ENCODE data around the gene NTF3.
"Not testable (repeated sequence)": the region's sequence is repeated elsewhere in the genome, so short reads cannot be mapped to it uniquely, and the experiment has no call there.

NTF3 gene

DNA sequence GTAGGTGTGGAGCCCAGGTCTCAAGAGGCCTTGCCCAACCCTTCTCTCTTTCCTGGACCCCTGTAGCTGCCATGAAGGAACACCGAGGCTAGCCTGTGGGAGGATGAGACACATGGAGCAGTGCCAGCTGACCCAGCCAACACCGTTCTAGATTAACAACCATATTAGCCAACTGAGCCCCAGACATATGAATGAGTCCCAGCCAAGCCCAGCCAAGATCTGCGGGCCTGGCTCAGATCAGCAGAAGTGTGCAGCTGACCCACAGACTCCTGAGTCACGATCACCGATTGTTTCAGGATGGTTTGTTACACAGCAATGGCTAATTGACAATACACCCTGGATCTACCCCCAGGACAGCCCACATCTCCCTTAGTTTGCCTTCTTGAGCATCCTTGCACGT, 82.1 kb downstream of the NTF3 start:
- no peak for DNase-seq

DNA sequence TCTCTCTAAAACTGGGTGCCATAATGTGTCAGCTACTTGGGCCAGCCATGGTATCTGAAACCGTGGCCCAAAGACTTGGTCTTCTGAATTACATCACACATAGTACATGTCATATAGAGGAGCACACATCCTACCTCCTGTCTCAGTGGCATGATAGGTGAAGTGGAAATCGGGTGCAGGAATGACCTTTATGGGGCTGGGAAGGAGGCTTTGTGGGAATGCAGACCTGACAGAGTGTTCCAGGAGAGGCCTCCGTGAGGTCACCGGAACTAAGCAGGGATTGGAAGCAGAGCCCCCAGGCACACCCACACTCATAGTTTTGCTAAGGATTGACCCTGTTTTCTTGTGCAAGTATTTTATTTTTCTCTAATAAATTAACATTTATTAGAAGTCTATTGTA, 82.6 kb downstream of the NTF3 start:
- no peak for DNase-seq

DNA sequence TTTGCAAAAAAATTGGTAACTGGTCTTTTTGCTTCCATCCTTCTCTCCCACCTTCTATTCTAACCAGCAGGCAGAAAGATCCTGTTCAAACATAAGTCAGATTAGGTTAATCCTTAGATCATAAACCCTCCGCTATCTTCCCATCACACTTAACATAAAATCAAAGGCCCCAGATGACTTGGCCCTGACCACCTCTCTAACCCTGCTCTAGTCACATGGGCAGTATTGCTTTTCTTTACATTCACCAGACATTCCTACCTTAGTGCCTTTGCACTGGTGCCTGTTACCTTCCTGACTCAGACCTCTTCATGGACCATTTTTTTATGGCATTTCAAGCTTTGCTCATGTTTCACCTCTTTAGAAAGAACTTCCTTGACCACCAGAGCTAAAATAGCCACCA, 83.5 kb downstream of the NTF3 start:
- no peak for DNase-seq

DNA sequence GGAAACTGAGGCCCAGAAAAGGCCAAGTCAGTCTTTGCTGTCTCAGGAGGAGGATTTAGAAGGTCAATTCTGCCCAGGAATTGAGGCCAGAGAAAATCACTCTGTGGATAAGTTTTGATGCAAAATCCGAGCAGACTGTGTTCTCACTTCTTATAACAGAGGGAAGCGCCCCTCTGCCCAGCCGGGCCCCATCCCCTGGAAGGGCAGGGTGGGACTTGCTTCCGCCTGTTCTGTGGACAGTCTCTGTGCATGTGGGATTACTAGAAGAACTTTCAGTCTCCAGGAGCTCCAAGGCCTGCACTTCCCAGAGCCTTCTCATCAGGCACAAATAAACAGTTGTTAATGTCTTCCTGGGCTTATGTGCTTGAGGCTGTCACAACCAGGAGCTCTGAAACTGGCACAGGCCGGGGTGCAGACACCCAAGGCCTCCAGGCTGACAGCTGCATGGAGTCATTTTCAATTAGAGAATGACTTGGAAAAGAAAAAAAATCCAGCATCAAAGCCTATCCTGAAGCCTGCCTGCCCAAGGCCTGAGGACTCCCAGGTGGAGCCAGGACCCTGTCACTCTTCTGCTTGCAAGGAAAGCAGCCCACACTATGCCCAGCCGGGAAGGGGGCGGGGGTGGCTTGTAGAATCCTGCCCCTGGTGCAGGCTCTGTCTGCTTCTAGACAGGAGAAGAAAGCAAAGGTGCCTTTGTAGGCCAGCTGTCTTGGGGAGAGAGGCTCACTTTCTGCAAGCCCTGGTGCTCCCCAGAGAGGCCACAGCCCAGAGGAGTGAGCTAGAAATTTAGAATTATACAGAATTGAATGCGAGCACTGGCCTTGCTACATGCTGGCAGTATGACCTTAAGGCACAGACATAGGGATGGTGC, 84.7 kb downstream of the NTF3 start:
- DNase-seq: no peak

DNA sequence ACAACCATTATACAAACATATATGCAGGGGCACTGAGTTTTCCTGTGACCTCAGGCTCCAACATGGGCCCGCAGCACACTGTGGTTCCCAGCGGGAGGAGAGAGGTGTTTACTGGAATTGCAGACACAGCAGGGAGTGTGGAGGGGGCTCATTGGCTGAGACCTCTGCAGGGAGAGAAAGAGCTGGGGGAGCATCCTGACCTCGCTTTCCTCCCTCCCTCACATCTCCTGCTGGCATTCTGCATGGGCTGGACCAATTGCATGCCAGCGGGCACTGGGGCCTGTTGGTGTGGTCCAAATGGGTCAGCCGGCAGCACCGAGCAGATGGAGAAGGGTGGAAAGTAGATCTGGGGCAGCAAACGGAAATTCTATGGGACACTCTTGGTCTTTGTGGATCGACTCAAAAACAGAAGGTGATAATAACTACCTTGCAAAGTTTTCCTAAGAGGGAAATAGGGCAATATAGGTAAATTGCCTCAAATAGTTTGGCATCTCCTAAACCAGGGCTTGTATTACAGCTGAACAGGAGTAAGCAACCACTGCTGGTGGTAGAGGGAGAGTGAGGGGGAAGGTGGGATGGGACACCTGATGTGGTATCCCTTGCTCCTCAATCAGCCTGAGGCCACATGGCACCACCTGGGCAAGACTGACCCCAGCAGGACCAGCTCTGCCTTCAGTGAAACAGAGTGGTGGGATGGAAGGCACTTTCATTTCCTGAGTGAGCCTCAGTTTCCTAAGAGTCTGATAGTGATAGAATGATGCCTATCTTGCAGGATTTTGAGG, 86.9 kb downstream of the NTF3 start:
- no peak for DNase-seq

DNA sequence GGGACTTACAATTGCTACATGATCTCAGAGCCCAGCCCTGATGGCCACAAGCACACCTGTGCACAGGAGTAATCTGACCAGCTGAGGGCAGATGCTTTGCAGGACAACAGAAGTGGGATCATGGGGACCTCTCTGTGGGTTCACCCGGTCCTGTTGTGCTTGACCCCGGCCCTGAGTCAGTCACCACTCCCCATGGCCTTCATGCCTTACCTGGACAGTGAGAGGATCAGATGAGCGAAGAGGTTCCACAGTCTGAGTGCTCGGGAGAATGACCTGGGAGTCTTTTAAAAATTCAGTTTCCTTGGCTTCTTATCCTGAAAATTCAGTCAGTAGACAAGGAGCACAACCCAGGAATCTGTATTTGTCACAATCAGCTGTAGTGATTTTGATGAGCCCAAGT, 88.1 kb downstream of the NTF3 start:
- DNase-seq: no peak

DNA sequence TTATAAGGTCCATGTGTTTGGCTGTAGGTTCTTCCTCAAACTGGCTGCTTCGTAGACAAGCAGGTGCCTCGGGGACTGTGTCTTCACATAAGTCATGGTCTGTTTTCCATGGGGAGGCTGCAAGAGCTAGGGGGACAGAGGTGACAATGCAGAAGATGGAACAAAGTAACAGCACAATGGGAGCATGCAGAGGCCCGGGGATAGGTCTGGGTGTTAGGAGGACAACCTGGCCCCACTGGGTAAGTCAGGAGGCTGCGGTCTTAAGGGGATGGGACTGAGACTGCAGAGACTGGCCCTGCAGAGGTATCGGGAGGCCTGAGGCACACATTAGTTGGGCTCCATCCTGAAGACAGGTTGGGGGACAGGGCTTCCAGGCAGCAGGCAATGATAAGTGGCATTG, 88.9 kb downstream of the NTF3 start:
- DNase-seq: no peak

DNA sequence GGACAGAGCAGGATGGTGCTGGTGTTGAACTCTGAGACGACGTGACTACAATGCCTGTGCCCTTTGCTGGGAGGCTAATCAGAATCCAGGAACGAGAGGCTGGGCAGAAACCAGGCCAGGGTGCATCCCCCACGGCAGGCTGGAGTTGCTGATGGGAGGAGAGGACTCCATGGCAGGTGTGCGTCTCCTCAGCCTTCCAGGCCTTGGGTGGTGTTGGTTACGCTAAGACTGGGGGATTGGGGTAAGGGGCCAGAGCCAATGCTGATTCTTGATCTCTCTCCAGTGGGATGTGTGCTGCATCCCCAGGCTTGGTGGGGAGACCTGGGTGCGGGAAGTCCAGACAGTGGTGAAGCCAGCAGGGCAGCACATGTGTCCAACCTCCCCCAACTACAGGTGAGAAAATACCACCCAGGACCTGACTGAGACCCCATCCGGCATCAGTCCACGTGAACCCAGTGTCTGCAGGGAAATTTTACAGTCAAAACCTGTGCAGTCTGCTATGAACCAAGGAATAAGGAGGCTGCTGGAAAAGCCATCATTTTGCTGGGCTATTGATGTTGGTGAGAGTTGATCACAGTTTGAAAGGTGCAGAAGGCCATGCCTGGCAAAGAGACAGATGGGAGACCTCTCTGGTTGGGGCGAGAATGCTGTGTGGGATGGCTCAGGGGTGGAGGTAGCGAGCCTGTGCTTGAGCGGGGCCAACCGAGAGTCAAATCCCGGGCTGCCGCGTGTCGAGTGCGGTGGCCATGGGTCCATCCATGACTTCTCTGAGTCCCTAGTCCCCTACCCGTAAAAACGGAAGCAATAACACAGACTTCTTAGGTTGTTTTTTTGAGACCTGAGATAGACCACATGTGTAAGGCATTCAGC, 89.8 kb downstream of the NTF3 start:
- DNase-seq: no peak

DNA sequence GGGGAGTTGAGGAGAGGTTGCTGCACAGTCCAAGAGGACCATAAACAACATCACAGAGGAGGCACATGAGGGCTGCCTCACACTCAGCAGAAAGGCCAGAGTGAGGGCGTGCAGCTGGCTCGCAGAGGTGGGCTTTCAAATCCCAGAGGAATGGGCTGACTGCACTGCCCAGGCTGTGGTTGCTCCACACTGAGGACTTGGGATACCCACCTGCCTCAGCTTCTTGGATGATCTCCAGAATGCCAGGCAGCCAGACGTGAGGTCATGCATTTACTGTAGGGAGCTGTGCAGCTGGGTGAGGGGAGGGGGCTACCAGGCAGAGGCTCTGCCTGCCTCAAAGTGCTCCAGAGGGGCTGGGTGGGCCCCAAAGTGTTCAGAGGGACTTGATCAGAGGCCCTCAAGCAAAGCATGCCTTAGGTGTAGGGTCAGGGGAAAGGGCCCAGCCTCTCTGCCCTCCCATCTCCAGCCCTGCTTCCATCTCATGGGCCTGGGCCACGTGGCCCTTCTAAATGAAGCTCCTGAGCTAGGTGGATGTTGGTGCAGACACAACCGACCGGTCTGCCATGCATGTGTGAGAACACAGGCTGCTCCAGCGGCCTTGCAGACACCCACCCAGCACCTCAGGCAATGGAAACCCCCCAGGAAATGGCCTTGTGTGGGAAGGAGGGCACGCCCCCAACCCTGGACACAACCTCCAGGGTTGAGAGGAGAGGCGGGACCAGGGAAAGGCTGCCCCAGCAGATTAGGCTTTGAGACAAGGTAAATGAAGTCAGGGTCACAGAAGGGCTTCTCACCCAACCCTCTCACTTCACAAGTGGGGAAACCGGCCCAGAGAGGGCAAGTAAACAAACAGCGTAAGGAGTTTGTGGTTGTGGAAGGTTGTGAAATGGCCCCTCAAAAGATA, 90.8 kb downstream of the NTF3 start:
- no peak for DNase-seq

DNA sequence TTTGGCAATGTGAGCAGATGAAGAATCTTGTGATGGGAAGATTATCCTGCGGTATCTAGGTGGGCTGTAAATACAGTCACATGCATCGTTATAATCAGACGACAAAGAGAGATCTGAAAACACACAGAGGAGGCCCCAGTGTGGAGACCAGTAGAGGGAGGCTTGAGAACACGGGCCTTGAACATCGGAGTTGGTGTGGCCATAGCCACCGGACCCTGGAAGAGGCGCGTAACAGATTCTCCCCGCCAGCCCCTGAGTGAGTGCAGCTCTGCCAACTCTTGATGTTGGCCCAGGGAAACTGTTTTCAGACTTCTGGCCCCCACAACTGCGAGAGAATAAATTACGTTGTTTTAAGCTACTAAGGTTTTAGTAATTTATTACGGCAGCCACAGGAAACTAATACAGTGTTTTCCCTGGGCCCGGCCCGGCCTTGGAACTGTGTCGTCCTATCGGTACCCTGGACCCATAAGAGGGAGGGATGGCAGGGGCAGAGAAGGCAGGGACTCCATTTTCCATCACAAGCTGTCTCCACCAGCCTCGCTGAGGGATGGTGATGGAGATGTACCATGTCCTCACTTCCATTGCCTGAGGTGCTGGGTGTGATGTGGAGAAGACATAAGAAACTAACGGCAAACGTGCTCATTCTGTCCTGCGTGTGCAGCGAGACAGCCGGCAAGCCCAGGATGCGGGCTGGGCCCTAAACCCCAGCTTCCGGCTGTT, 91.6 kb downstream of the NTF3 start:
- no peak for DNase-seq

DNA sequence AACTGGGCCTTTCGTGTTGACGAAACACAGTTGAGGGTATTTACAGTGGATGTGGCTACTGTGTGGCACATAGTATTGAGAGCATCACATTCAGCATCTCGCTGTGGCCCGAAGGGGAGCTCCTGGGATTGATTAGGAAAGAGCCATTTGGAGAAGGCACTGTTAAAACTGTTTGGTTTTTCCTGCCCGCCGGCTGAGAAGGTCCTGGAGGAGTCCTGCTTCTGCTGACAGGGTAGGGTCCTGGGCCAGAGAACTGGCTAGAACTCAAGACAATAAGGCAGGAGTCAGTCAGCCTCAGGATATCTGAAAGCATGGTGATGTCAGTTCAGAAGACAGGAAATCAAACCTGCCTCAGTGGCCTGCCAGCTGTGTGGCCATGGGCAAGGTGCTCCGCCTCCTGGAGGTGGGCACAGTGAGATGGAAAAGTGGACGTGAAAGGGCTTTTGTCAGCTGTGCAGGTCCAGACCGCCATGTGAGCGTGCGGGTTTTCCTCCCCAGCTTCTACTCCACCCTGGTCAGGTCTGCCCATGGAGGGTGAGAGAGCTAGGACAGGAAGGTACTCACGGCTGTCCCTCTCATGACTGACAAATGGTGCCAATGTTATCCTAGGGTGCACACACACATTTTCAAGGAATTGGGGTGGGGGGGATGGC, 92.3 kb downstream of the NTF3 start:
- DNase-seq: no peak

DNA sequence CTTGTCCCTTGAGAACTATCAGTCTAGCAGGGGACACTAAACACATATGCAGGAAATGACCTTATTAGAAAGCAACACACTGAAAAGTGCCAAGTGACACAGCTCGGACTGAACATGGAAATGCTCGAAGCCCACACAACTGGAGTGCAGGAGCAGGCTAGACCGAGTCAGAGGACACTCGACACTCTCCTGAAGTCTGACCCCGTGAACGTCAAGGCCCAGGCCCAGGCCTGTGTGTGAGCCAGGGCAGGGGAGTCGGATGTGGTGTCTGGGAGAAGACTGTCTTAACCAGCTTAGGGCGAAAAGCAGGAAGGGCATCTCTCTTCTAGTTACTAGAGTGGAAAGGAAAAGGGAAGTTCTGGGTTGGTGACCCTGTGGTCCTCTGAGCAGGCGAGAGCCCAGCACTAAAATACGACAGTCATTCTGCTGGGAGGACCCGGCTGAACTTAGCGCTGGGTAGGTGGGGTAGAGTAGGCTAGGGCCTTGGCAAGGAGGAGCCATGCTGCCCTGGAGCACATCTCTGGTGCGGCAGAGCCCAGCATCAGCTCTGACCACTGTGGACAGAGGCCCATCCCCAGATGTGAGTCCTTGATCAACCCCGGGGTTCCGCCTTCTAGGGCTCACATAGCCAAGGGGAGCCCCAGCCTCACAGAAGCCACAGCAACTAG, 93.0 kb downstream of the NTF3 start:
- DNase-seq: no peak

DNA sequence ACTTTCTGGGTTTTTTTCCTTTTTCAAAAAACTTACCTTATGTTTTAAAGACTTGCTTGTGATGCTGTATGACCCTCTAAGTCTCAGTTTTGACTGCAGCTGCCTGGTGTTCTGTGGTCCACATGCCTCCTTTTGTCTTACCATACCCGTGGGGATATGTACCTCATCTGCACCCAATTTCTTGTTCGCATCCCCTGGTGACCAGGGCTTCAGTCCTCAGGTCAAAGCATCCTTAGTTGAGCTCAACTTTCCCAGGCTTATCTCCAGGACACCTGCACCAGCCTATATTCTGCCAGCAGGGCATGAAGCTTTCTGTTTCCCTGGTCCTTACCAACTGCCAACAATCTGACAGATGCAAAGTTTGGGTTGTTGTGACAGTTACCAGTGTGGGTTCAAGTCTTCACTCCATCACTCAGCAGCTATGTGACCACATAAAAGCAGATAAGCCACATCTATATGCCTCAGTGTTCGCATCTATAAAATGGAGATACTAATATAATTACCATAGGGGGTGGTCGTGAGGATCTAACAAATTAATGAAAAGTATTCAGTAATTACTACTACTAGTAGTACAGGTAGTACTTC, 94.0 kb downstream of the NTF3 start:
- DNase-seq: no peak

DNA sequence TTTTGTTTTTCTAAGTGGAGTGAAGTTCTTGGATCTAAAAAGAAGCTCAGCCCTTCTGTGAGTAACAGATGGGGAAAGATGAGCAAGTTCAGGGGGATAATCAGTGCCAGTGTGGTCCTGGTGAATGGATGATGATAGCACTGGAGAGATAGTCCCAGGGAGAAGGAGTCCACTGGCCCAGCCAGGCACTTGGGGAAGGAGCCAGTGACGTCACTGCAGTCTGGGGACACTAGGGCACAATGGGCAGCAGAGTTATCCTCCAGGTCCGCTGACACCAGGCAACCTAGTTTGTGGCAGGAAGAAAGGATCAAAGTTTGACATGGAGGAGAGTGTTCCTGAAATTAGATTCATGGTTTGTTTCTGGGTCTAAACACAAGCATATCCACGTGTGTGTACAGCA, 101.5 kb downstream of the NTF3 start:
- DNase-seq: no peak

DNA sequence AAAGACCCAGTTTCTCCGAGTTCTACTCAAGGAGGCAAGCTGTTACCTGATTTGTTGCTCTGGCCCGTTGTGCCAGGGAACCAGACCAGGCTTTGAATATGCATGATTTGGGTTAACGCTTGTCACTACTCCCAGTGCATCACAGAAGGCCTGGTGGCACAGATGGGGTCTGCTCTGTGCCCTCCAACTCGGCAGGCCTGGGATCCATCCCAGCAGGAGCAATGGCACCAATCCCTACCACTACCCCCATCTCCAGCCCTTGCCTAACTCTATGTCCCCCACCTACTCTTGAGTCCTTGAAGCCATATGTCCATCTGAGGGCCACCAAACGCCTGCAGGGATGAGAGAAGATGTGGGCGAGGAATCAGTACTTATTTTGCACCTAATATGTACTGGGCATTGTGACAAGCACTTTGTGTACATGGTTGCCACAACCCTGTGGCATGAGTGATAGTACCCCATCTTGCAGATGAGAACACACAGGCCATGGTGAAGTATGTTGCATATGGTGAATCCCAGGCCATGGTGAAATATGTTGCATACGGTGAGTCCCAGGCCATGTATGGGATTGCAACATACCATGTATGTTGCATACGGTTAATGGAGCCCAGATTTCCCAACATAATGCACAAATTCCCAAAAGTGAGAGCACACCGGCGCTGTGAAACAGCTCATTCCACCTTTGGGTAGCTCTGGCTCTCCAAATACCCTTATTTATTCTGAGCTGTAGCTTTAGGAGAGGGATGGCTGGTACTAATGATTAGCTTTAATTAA, 102.7 kb downstream of the NTF3 start:
- no peak for DNase-seq

DNA sequence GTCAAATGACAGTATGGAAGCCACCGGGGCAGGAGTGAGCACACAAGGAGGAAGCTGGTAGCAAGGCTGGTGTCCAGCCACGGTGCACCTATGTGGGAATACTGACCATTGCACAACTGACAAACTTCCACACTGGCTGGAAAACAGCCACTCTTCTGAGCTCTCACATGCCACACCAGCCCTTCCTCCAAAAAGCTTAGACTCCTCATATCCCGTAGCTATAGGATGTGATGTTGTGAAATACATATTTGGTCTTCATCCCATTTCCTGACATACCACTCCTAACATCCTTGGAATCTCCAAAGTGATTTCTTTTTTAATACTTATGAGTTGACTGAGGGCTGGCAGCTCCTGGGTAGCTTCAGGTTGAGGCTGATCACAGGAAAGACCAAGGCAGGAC, 103.6 kb downstream of the NTF3 start:
- DNase-seq: no peak

DNA sequence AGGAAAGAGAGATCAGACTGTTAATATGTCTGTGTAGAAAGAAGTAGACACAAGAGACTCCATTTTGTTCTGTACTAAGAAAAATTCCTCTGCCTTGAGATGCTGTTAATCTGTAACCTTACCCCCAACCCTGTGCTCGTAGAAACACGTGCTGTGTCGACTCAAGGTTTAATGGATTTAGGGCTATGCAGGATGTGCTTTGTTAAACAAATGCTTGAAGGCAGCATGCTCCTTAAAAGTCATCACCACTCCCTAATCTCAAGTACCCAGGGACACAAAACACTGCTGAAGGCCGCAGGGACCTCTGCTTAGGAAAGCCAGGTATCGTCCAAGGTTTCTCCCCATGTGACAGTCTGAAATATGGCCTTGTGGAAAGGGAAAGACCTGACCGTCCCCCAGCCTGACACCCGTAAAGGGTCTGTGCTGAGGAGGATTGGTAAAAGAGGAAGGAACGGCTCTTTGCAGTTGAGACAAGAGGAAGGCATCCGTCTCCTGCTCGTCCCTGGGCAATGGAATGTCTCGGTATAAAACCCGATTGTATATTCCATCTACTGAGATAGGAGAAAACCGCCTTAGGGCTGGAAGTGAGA, 105.2 kb downstream of the NTF3 start:
- not testable (repeated sequence) for DNase-seq

DNA sequence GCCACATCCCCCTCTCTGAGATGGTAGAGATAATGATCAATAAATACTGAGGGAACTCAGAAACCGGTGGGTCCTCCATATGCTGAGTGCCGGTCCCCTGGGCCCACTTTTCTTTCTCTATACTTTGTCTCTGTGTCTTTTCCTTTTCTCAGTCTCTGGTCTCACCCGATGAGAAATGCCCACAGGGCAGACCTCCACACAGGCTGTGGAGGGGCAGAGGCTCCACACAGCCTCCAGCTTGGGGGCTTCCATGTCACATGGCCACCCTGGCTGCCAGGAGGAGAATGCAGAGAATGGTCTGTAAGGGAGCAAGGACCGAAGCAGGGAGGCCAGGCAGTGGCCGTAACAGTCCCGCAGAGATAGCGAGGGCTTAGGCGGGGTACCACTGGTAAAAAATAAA, 105.9 kb downstream of the NTF3 start:
- no peak for DNase-seq

All from NCI-H2081 (cell line).